ENCODE measurements around the gene CCZ1B.
"Not testable (repeated sequence)": the region's sequence is repeated elsewhere in the genome, so short reads cannot be mapped to it uniquely, and the experiment has no call there.

The CCZ1B gene

GRCh38 chr7:6749335-6749734 is 76.7 kb downstream of the CCZ1B start:
- H3K9ac ChIP-seq (ENCODE audit: low read length); H3F3A ChIP-seq (ENCODE audit: insufficient read depth, low read length); H4K20me1 ChIP-seq (ENCODE audit: insufficient read depth, low read length); H3K36me3 ChIP-seq (ENCODE audit: insufficient read depth, low read length); H3K4me1 ChIP-seq (ENCODE audit: insufficient read depth, low read length, severe bottlenecking); H3K27ac ChIP-seq (ENCODE audit: low read depth, low read length, poor library complexity, severe bottlenecking); H3K9me2 ChIP-seq (ENCODE audit: low read depth, low read length); H3K4me3 ChIP-seq (ENCODE audit: low read depth, low read length, poor library complexity, severe bottlenecking); H3K79me2 ChIP-seq (ENCODE audit: insufficient read depth, low read length); H3K9me3 ChIP-seq (ENCODE audit: low read length); H2AFZ ChIP-seq (ENCODE audit: low read length); H3K27me3 ChIP-seq (ENCODE audit: insufficient read depth, low read length); H3K4me2 ChIP-seq (ENCODE audit: low read length): not testable (repeated sequence)
